Neural crest cell (in vitro differentiated cells): ENCODE measurements around the gene MRO. TPM values are rescaled to one million over a fixed set of nuclear protein-coding genes. Genes with fewer than 3 reads are reported as not detected.

Experiments used
- DNase-seq: peaks from one replicate; pipeline ENCODE4 v3.0.0; 2021; ENCODE audit warnings: low read depth, mixed read lengths, low spot score
- H3K27ac Mint-ChIP-seq: one replicate; pipeline ENCODE4 v1.8.0; 2021; ENCODE audit warnings: mild to moderate bottlenecking, mixed read lengths; ENCODE audit not compliant: unreplicated experiment
- H3K27me3 Mint-ChIP-seq: 2 replicates; pipeline ENCODE4 v1.8.0; 2021; ENCODE audit warnings: low read depth, mild to moderate bottlenecking, mixed read lengths
- H3K36me3 Mint-ChIP-seq: 2 replicates; pipeline ENCODE4 v1.8.0; 2021; ENCODE audit warnings: low read depth, mild to moderate bottlenecking, mixed read lengths
- H3K4me1 Mint-ChIP-seq: 2 replicates; pipeline ENCODE4 v1.8.0; 2021; ENCODE audit warnings: mixed read lengths
- H3K4me3 Mint-ChIP-seq: one replicate; pipeline ENCODE4 v1.8.0; 2021; ENCODE audit warnings: mild to moderate bottlenecking, mixed read lengths
- H3K9me3 Mint-ChIP-seq: 2 replicates; pipeline ENCODE4 v1.8.0; 2021; ENCODE audit warnings: mixed read lengths
- total RNA-seq: library from RNA; stranded (reverse); gene quantifications from 2 replicates; pipeline ENCODE4 v1.2.1, GENCODE V29; 2021
- TF ChIP-seq, protein P1 (sequence below): fragments of 200-600 bp; sonication (generic); conservative IDR thresholded peaks from 2 replicates; pipeline ENCODE4 v1.5.0; 2021; ENCODE audit warnings: antibody characterized with exemption, mild to moderate bottlenecking

Gene MRO
- total RNA-seq, 1 donor from 2014 or later: 0.12 TPM

GRCh38 chr18:50750546-50750945, 69.3 kb downstream of the MRO start:
- TF ChIP-seq, protein P1, sequence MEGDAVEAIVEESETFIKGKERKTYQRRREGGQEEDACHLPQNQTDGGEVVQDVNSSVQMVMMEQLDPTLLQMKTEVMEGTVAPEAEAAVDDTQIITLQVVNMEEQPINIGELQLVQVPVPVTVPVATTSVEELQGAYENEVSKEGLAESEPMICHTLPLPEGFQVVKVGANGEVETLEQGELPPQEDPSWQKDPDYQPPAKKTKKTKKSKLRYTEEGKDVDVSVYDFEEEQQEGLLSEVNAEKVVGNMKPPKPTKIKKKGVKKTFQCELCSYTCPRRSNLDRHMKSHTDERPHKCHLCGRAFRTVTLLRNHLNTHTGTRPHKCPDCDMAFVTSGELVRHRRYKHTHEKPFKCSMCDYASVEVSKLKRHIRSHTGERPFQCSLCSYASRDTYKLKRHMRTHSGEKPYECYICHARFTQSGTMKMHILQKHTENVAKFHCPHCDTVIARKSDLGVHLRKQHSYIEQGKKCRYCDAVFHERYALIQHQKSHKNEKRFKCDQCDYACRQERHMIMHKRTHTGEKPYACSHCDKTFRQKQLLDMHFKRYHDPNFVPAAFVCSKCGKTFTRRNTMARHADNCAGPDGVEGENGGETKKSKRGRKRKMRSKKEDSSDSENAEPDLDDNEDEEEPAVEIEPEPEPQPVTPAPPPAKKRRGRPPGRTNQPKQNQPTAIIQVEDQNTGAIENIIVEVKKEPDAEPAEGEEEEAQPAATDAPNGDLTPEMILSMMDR: no peak
- peaks cover 41% of the 10 kb centered on the region for H3K4me1 Mint-ChIP-seq
- no peaks in the 10 kb centered on the region for H3K27me3 Mint-ChIP-seq
- no peak for DNase-seq
- no peak overlapping the region for H3K4me3 Mint-ChIP-seq
- peaks cover 2% of the 10 kb centered on the region for H3K9me3 Mint-ChIP-seq
- no peak overlapping the region for H3K27ac Mint-ChIP-seq
- no peaks in the 10 kb centered on the region for H3K36me3 Mint-ChIP-seq

DNA sequence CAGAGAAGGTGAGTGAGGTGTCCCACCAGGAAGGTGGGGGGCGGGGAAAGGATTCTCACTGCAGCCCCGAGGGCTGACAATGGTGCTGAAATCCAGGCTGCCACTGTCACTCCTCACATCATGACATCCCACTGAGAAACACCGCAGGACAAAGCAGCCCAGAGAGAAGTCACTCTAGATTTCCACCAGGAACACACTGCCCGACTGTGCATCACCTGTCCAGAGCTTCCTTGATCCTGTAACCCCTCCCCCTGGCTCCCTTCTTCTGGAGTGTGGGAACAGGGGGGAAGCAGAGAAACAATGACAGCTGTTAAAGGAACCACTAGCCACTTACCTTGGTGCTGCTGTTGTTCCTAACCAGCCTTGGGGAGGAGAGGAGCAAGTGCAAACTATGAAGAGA, 69.9 kb downstream of the MRO start:
- H3K4me1 Mint-ChIP-seq: peaks cover 41% of the 10 kb centered on the region
- H3K27ac Mint-ChIP-seq: peak overlapping the region; percentile 78

GRCh38 chr18:50749421-50749820, 70.4 kb downstream of the MRO start:
- peaks cover 2% of the 10 kb centered on the region for H3K9me3 Mint-ChIP-seq
- TF ChIP-seq, protein P1: no peak
- peaks cover 41% of the 10 kb centered on the region for H3K4me1 Mint-ChIP-seq
- no peak for DNase-seq
- no peaks in the 10 kb centered on the region for H3K36me3 Mint-ChIP-seq
- no peak overlapping the region for H3K4me3 Mint-ChIP-seq
- H3K27ac Mint-ChIP-seq: peak overlapping the region; percentile 78
- H3K27me3 Mint-ChIP-seq: no peaks in the 10 kb centered on the region

More for the DNA sequence above, 69.9 kb downstream of the MRO start:
- no peak overlapping the region for H3K4me3 Mint-ChIP-seq
- peaks cover 2% of the 10 kb centered on the region for H3K9me3 Mint-ChIP-seq
- no peak for DNase-seq
- TF ChIP-seq, protein P1: no peak
- H3K27me3 Mint-ChIP-seq: no peaks in the 10 kb centered on the region
- no peaks in the 10 kb centered on the region for H3K36me3 Mint-ChIP-seq

- H3K4me3 Mint-ChIP-seq: no peak overlapping the region
- H3K9me3 Mint-ChIP-seq: peaks cover 2% of the 10 kb centered on the region
- TF ChIP-seq, protein P1: no peak
- H3K4me1 Mint-ChIP-seq: peaks cover 41% of the 10 kb centered on the region
- DNase-seq: peak; percentile 19
- H3K27ac Mint-ChIP-seq: peak overlapping the region; percentile 93
- no peaks in the 10 kb centered on the region for H3K36me3 Mint-ChIP-seq
- no peaks in the 10 kb centered on the region for H3K27me3 Mint-ChIP-seq
These were observed 71.3 kb downstream of the MRO start for GRCh38 chr18:50748243-50749229.

DNA sequence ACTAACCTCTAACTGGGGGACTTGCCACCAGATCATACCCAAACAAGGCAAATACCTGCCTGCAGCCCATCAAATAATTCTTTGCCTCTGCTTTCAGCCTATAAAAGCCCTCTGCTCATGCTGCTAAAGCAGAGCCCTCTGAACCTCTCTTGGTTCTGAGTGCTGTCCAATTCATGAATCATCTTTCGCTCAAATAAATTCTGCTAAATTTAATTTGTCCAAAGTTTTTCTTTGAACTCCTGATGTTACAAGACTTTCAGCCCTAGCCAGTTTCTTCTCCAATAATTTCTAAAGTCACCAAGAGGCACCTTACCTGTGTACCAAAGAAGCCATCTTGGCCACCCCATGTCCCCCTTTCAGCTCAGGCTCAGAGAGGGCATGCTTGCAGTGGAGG, 72.0 kb downstream of the MRO start:
- Mint-ChIP-seq H3K9me3 (peaks cover 2% of the 10 kb centered on the region), H3K4me3 (no peak overlapping the region), H3K27ac (peak overlapping the region; percentile 22), H3K4me1 (peaks cover 41% of the 10 kb centered on the region), H3K27me3 (no peaks in the 10 kb centered on the region), H3K36me3 (no peaks in the 10 kb centered on the region)
- no peak for DNase-seq
- TF ChIP-seq, protein P1: no peak
